ENCODE measurements around the gene DGCR2. TPM values are rescaled to one million over a fixed set of nuclear protein-coding genes. Genes with fewer than 3 reads are reported as not detected.

Gene DGCR2
- polyA plus RNA-seq, 1 donor (not counting 4 experiments of a cell fraction or from before 2014, with no cell fraction given), result 23.2 TPM

GRCh38 chr22:19055801-19056200 is 66.4 kb downstream of the DGCR2 start:
- FAIRE-seq (no peak), DNase-seq (ENCODE audit: low read depth, low spot score) (no peak)
- Histone ChIP-seq H3K9me3 (ENCODE audit: control insufficient read depth, low read depth, low read length) (no peaks in the 10 kb centered on the region), H3K9me1 (ENCODE audit: control insufficient read depth, extremely low read depth, insufficient read depth, low read length) (peaks cover 3% of the 10 kb centered on the region), H3K79me2 (ENCODE audit: control insufficient read depth, insufficient read depth, low read length) (no peaks in the 10 kb centered on the region), H3K4me1 (ENCODE audit: control insufficient read depth, extremely low read depth, insufficient read depth, low read length) (peaks cover 8% of the 10 kb centered on the region), H2AFZ (ENCODE audit: control insufficient read depth, low read length) (no peak overlapping the region), H4K20me1 (ENCODE audit: control insufficient read depth, extremely low read depth, insufficient read depth, low read length) (no peaks in the 10 kb centered on the region), H3K36me3 (ENCODE audit: control insufficient read depth in 2 of 2, extremely low read depth in 1 of 2, insufficient read depth in 2 of 2, low read length in 2 of 2) (peaks cover 28 to 31% of the 10 kb centered on the region in 2 experiments), H3K4me2 (ENCODE audit: control insufficient read depth, extremely low read depth, insufficient read depth, low read depth, low read length) (no peak overlapping the region), H3K27me3 (ENCODE audit: control insufficient read depth, extremely low read depth, insufficient read depth, low read length) (no peaks in the 10 kb centered on the region), H3K4me3 (ENCODE audit: control insufficient read depth in 2 of 3, extremely low read depth in 1 of 3, insufficient read depth in 2 of 3, low read depth in 1 of 3, low read length in 3 of 3) (no peak overlapping the region), H3K9ac (ENCODE audit: control insufficient read depth, extremely low read depth, insufficient read depth, low read length) (no peak overlapping the region), H3K27ac (ENCODE audit: control insufficient read depth, insufficient read depth, low read length) (no peak overlapping the region)
- TF ChIP-seq EZH2 (IDR thresholded peaks at IDR 0.05; ENCODE audit: low read length) (no peak), CTCF (optimal IDR thresholded peaks at IDR 0.05 in 1 of 3, IDR thresholded peaks at IDR 0.05 in 1 of 3, conservative IDR thresholded peaks at IDR 0.05 in 1 of 3; ENCODE audit: extremely low read depth in 1 of 3, insufficient read depth in 2 of 3, low read length in 3 of 3) (no peak)
- dilution Hi-C loops (cut with MboI; ENCODE audit: extremely low pct_ligation_motif_present, low sequenced_read_pairs), result no loop called here

- Histone ChIP-seq H3K4me3 (ENCODE audit: control insufficient read depth in 2 of 3, extremely low read depth in 1 of 3, insufficient read depth in 2 of 3, low read depth in 1 of 3, low read length in 3 of 3) (no peak overlapping the region), H2AFZ (ENCODE audit: control insufficient read depth, low read length) (no peak overlapping the region), H3K4me1 (ENCODE audit: control insufficient read depth, extremely low read depth, insufficient read depth, low read length) (no peaks in the 10 kb centered on the region), H3K9me3 (ENCODE audit: control insufficient read depth, low read depth, low read length) (no peaks in the 10 kb centered on the region), H3K36me3 (ENCODE audit: control insufficient read depth in 2 of 2, extremely low read depth in 1 of 2, insufficient read depth in 2 of 2, low read length in 2 of 2) (peaks cover 21 to 23% of the 10 kb centered on the region in 2 experiments), H3K4me2 (ENCODE audit: control insufficient read depth, extremely low read depth, insufficient read depth, low read depth, low read length) (no peak overlapping the region), H4K20me1 (ENCODE audit: control insufficient read depth, extremely low read depth, insufficient read depth, low read length) (no peaks in the 10 kb centered on the region), H3K9ac (ENCODE audit: control insufficient read depth, extremely low read depth, insufficient read depth, low read length) (no peak overlapping the region), H3K27ac (ENCODE audit: control insufficient read depth, insufficient read depth, low read length) (no peak overlapping the region), H3K79me2 (ENCODE audit: control insufficient read depth, insufficient read depth, low read length) (no peaks in the 10 kb centered on the region), H3K27me3 (ENCODE audit: control insufficient read depth, extremely low read depth, insufficient read depth, low read length) (no peaks in the 10 kb centered on the region), H3K9me1 (ENCODE audit: control insufficient read depth, extremely low read depth, insufficient read depth, low read length) (no peaks in the 10 kb centered on the region)
- DNase-seq (ENCODE audit: low read depth, low spot score), result no peak
- no peak for FAIRE-seq
- dilution Hi-C loops (cut with MboI; ENCODE audit: extremely low pct_ligation_motif_present, low sequenced_read_pairs), result no loop called here
- TF ChIP-seq CTCF (optimal IDR thresholded peaks at IDR 0.05 in 1 of 3, IDR thresholded peaks at IDR 0.05 in 1 of 3, conservative IDR thresholded peaks at IDR 0.05 in 1 of 3; ENCODE audit: extremely low read depth in 1 of 3, insufficient read depth in 2 of 3, low read length in 3 of 3) (no peak), EZH2 (IDR thresholded peaks at IDR 0.05; ENCODE audit: low read length) (no peak)
These were observed 69.2 kb downstream of the DGCR2 start for GRCh38 chr22:19052941-19053541.
